ENCODE results near the gene BID. TPM values are rescaled to one million over a fixed set of nuclear protein-coding genes. Genes with fewer than 3 reads are reported as not detected.
A peak's percentile ranks its signal among the peaks of the same experiment; 100 is the strongest.

BID gene
- total RNA-seq, 1 donor from 2014 or later: 10.4 TPM

DNA sequence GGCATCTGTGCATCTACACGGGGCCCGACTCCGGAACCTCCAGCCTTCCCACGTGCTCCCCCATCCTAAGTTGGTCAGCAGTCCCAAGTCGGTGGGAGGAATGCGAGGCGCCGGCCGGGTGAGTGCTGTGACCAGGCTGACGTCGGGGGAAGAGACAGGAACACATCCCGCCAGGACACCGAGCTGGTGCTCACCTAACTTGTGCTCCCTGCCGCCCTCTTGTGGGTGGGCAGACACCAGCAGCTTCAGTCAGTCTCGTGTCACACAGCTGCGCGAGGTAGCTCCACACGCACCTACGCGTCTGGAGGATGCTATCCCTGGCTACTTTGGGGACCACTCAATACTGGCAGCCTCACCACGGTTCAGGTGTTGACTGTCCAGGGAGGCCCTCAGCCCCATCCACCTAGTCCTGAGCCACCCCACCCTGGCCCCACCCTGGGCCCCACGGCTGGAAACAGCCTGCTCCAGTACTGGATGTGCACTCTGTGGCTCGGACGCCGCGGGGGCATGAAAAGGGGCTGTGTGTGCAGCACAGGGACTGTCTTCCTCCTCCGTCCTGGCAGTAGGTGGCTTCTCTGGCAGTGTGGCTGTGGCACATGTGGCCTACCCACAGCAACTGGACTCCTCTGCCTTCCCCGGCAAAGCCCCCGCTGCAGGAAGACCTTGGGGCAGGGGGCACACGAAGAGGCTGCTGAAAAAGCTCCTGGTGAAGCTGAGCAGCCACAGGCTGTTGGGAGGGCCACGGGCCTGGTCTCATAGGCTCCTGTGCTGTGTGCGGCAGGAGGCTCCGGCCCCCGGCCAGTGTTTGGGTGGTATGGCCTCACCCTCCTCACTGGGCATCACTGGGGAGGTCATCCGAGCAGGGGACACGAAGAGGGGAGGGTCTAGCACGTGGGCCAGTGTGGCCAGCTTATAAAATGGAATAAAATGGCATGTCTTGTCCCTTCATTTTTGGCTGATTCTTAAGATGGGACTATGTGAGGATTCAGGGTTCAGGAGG lies 11.2 kb upstream of the BID start:
- H3K27ac ChIP-seq (ENCODE audit: low read depth, low read length): peak overlapping the region; percentile 51

DNA sequence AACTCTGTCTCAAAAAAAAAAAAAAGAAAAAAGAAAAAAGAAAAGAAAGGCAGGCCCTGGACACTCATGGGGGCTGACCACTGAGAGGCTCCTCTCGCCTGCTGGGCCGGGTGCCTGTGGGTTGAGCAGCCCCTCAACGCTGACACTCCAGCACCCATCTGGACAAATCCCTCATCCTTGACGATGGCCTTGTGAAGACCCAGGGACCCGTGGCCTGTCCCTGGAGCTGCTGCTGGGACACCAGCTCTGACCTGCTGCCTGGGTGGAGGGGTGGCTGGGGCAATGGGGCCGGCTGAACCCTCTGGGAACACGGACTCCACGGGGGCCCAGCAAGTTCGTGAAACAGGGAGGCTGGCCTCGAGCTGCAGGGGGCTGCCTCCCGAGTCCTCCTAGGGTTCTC lies 10.5 kb upstream of the BID start:
- no peaks in the 10 kb centered on the region for H3K9me3 ChIP-seq (ENCODE audit: control insufficient read depth in 3 of 3, low read length in 3 of 3)
- H3K9ac ChIP-seq (ENCODE audit: low read depth in 1 of 3, low read length in 3 of 3): no peak overlapping the region
- H3K36me3 ChIP-seq (ENCODE audit: control insufficient read depth in 3 of 3, insufficient read depth in 3 of 3, low read length in 3 of 3): peaks cover 6 to 12% (median 11%) of the 10 kb centered on the region in 3 donors
- no peak overlapping the region for H3K4me3 ChIP-seq (ENCODE audit: low read length in 3 of 3)
- H3K27ac ChIP-seq (ENCODE audit: low read depth, low read length): no peak overlapping the region
- H3K4me1 ChIP-seq (ENCODE audit: control insufficient read depth in 3 of 3, insufficient read depth in 3 of 3, low read length in 3 of 3): peaks cover 13 to 33% (median 24%) of the 10 kb centered on the region in 3 donors
- no peaks in the 10 kb centered on the region for H3K27me3 ChIP-seq (ENCODE audit: control insufficient read depth in 3 of 3, insufficient read depth in 3 of 3, low read length in 3 of 3)

More for the DNA sequence above, 11.2 kb upstream of the BID start:
- no peaks in the 10 kb centered on the region for H3K27me3 ChIP-seq (ENCODE audit: control insufficient read depth in 3 of 3, insufficient read depth in 3 of 3, low read length in 3 of 3)
- no peaks in the 10 kb centered on the region for H3K9me3 ChIP-seq (ENCODE audit: control insufficient read depth in 3 of 3, low read length in 3 of 3)
- H3K36me3 ChIP-seq (ENCODE audit: control insufficient read depth in 3 of 3, insufficient read depth in 3 of 3, low read length in 3 of 3): peaks cover 13 to 20% (median 18%) of the 10 kb centered on the region in 3 donors
- no peak overlapping the region for H3K9ac ChIP-seq (ENCODE audit: low read depth in 1 of 3, low read length in 3 of 3)
- peaks cover 13 to 33% (median 24%) of the 10 kb centered on the region in 3 donors for H3K4me1 ChIP-seq (ENCODE audit: control insufficient read depth in 3 of 3, insufficient read depth in 3 of 3, low read length in 3 of 3)
- no peak overlapping the region for H3K4me3 ChIP-seq (ENCODE audit: low read length in 3 of 3)

DNA sequence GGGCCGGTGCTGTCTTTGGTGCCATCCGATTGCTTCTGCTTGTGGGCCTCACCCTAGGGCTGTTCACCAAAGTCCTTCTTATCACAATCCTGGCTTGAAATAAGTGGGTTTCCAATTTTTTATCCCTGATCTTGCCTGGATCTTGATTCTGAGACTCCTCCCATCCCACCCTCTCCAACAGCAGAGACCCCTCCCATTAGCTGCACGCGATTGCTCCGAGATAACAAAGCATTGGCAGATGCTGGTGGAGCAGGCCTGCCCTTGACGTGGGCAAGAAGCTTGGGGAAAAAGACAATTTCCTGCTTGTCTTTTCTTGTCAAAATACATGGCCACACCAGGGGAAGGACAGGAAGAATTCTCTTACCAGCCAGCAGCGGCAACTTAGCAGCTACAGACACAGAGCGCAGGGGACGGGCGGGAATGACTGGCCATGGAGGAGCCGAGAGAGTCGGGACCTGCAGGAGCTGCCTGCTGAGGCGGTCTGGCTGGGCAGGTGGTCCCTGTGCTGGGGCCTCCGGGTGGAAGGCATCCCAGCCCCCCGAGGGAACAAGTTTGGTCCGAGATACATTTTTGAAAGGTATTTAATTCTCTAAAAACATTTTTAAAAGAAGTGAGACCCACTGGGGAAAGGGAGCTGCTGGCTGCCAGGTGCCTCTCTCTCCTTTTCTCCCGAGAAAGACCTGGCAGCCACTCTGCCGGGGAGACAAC lies 9.7 kb upstream of the BID start:
- Histone ChIP-seq H3K4me3 (ENCODE audit: low read length in 3 of 3) (no peak overlapping the region), H3K27me3 (ENCODE audit: control insufficient read depth in 3 of 3, insufficient read depth in 3 of 3, low read length in 3 of 3) (no peaks in the 10 kb centered on the region), H3K4me1 (ENCODE audit: control insufficient read depth in 3 of 3, insufficient read depth in 3 of 3, low read length in 3 of 3) (peaks cover 13 to 33% (median 24%) of the 10 kb centered on the region in 3 donors), H3K9me3 (ENCODE audit: control insufficient read depth in 3 of 3, low read length in 3 of 3) (no peaks in the 10 kb centered on the region), H3K9ac (ENCODE audit: low read depth in 1 of 3, low read length in 3 of 3) (no peak overlapping the region), H3K36me3 (ENCODE audit: control insufficient read depth in 3 of 3, insufficient read depth in 3 of 3, low read length in 3 of 3) (peaks cover 2 to 8% (median 4%) of the 10 kb centered on the region in 3 donors), H3K27ac (ENCODE audit: low read depth, low read length) (no peak overlapping the region)

- Histone ChIP-seq H3K4me1 (ENCODE audit: control insufficient read depth in 3 of 3, insufficient read depth in 3 of 3, low read length in 3 of 3) (peaks cover 13 to 33% (median 24%) of the 10 kb centered on the region in 3 donors), H3K4me3 (ENCODE audit: low read length in 3 of 3) (no peak overlapping the region), H3K9me3 (ENCODE audit: control insufficient read depth in 3 of 3, low read length in 3 of 3) (no peaks in the 10 kb centered on the region)
These were observed 9.0 kb upstream of the BID start for GRCh38 chr22:17783312-17783711.

DNA sequence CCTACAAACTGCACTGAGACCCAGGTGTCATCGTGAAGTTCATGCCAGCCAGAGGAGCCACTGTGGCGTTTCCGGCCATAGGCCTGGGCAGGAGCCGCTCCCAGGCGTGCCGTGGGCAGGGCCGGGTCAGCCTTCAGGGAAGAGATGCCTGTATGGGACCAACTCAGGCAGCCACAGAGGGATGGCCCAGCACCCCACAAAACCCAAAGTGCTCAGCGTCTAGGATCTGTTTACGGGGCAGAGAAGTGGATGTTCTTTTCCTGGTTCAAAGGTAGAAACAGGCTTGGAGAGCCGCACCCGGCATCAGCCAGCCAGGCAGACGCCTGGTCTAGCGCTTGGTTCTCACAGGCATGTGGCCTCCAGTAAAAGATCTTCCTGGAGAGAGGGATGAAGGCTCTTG lies 8.4 kb upstream of the BID start:
- Histone ChIP-seq H3K27ac (ENCODE audit: low read depth, low read length) (no peak overlapping the region), H3K36me3 (ENCODE audit: control insufficient read depth in 3 of 3, insufficient read depth in 3 of 3, low read length in 3 of 3) (no peaks in the 10 kb centered on the region), H3K9ac (ENCODE audit: low read depth in 1 of 3, low read length in 3 of 3) (no peak overlapping the region), H3K27me3 (ENCODE audit: control insufficient read depth in 3 of 3, insufficient read depth in 3 of 3, low read length in 3 of 3) (no peaks in the 10 kb centered on the region), H3K4me3 (ENCODE audit: low read length in 3 of 3) (no peak overlapping the region), H3K4me1 (ENCODE audit: control insufficient read depth in 3 of 3, insufficient read depth in 3 of 3, low read length in 3 of 3) (peaks cover 13 to 33% (median 22%) of the 10 kb centered on the region in 3 donors), H3K9me3 (ENCODE audit: control insufficient read depth in 3 of 3, low read length in 3 of 3) (no peaks in the 10 kb centered on the region)

More at GRCh38 chr22:17783312-17783711, 9.0 kb upstream of the BID start:
- no peak overlapping the region for H3K9ac ChIP-seq (ENCODE audit: low read depth in 1 of 3, low read length in 3 of 3)
- H3K27ac ChIP-seq (ENCODE audit: low read depth, low read length): no peak overlapping the region
- H3K36me3 ChIP-seq (ENCODE audit: control insufficient read depth in 3 of 3, insufficient read depth in 3 of 3, low read length in 3 of 3): peaks cover 0 to 4% (median 0%) of the 10 kb centered on the region in 3 donors
- H3K27me3 ChIP-seq (ENCODE audit: control insufficient read depth in 3 of 3, insufficient read depth in 3 of 3, low read length in 3 of 3): no peaks in the 10 kb centered on the region

DNA sequence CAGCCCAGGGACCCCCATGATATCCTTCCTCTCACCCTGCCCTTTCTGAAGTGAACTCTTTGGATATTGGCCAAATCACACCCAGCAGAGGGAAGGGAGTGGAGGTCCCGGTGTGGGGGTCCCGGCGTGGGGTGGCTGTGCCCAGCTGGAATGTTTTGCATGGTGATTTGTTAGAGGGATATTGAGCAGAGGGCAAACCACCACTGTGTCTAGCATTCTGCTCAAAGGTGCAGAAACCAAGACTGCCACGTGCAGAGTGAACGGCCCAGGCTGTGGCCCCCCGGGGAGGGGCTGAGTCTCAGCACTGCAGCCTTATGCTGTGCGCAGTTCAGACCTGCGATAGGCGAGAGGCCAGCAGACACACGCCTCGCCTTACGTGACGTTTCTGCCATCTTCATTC lies 7.9 kb upstream of the BID start:
- peaks cover 10 to 30% (median 17%) of the 10 kb centered on the region in 3 donors for H3K4me1 ChIP-seq (ENCODE audit: control insufficient read depth in 3 of 3, insufficient read depth in 3 of 3, low read length in 3 of 3)
- H3K27ac ChIP-seq (ENCODE audit: low read depth, low read length): no peak overlapping the region

DNA sequence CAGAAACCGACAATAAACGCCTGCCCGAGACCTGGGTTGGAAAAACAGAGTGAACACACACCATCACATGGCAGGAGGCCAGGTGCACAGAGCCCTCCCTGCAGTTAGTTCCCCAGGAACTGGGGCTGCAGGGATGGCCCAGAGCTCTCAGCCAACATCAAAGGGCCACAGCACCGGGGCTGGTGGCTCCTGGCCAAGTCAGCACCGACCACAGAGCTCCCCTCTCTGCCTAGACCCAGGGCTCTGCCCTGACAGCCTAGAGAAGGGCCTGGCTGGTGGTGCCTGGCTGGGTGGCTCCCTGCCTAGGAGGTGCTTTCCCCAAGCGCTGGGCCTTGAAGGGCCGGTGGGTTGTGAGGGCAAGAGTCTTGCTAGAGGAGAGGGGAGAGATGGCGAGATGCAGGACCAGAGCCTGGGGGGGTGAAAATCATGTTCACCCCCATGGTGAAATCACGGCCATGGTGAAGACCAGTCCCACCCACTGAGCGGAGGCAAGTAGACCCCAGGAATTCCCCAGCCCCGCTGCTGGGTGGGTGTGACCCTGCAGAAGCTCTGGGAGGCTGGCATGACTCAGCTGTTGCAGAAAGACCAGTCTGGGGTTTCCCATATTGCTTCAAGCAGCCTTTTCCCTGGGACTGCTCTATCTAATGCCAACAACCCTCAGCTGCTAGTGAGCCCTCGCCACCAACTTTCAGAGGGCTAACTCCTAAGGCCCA lies 7.2 kb upstream of the BID start:
- H3K27me3 ChIP-seq (ENCODE audit: control insufficient read depth in 3 of 3, insufficient read depth in 3 of 3, low read length in 3 of 3): no peaks in the 10 kb centered on the region
- no peak overlapping the region for H3K9ac ChIP-seq (ENCODE audit: low read depth in 1 of 3, low read length in 3 of 3)
- no peaks in the 10 kb centered on the region for H3K36me3 ChIP-seq (ENCODE audit: control insufficient read depth in 3 of 3, insufficient read depth in 3 of 3, low read length in 3 of 3)
- H3K9me3 ChIP-seq (ENCODE audit: control insufficient read depth in 3 of 3, low read length in 3 of 3): no peaks in the 10 kb centered on the region
- H3K4me3 ChIP-seq (ENCODE audit: low read length in 3 of 3): no peak overlapping the region
- H3K27ac ChIP-seq (ENCODE audit: low read depth, low read length): no peak overlapping the region
- peaks cover 3 to 24% (median 11%) of the 10 kb centered on the region in 3 donors for H3K4me1 ChIP-seq (ENCODE audit: control insufficient read depth in 3 of 3, insufficient read depth in 3 of 3, low read length in 3 of 3)

More for the DNA sequence above, 7.9 kb upstream of the BID start:
- no peak overlapping the region for H3K4me3 ChIP-seq (ENCODE audit: low read length in 3 of 3)
- no peaks in the 10 kb centered on the region for H3K9me3 ChIP-seq (ENCODE audit: control insufficient read depth in 3 of 3, low read length in 3 of 3)
- no peaks in the 10 kb centered on the region for H3K27me3 ChIP-seq (ENCODE audit: control insufficient read depth in 3 of 3, insufficient read depth in 3 of 3, low read length in 3 of 3)
- H3K9ac ChIP-seq (ENCODE audit: low read depth in 1 of 3, low read length in 3 of 3): no peak overlapping the region
- no peaks in the 10 kb centered on the region for H3K36me3 ChIP-seq (ENCODE audit: control insufficient read depth in 3 of 3, insufficient read depth in 3 of 3, low read length in 3 of 3)

- Histone ChIP-seq H3K4me3 (ENCODE audit: low read length in 3 of 3) (no peak overlapping the region), H3K9me3 (ENCODE audit: control insufficient read depth in 3 of 3, low read length in 3 of 3) (no peaks in the 10 kb centered on the region), H3K27ac (ENCODE audit: low read depth, low read length) (no peak overlapping the region), H3K9ac (ENCODE audit: low read depth in 1 of 3, low read length in 3 of 3) (no peak overlapping the region), H3K4me1 (ENCODE audit: control insufficient read depth in 3 of 3, insufficient read depth in 3 of 3, low read length in 3 of 3) (peaks cover 0 to 19% (median 5%) of the 10 kb centered on the region in 3 donors), H3K36me3 (ENCODE audit: control insufficient read depth in 3 of 3, insufficient read depth in 3 of 3, low read length in 3 of 3) (no peaks in the 10 kb centered on the region), H3K27me3 (ENCODE audit: control insufficient read depth in 3 of 3, insufficient read depth in 3 of 3, low read length in 3 of 3) (no peaks in the 10 kb centered on the region)
These were observed 6.6 kb upstream of the BID start for GRCh38 chr22:17780741-17781318.

DNA sequence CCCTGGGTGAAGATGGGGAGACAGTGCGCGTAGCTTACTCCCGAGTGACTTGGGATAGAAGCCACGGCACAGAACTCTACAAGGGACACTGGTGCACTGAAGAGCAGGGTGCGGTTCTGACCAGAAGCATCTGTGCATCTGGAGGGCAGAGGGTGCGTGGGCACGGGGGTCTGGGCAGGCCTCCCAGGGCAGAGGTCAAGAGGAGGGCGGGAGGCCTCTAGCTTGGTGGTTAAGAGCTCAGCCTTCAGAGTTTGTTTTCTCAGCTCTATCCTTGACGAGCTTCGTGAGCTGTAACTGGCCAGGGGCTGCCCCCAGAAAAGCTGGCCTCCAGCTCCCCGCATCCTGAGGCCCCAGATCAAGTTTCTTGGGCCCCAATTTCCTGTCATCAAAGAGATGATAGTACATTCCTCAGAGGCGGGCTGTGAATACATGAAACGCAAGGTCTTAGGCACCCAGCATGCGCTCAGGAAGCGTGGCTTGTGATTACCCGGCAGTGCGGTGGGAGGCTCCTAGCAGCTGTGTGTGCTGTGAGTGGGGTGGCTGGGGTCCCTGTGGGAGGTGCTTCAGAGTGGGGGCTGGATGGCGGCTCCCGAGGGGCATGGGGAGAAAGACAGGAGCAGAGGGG lies 6.0 kb upstream of the BID start:
- Histone ChIP-seq H3K36me3 (ENCODE audit: control insufficient read depth in 3 of 3, insufficient read depth in 3 of 3, low read length in 3 of 3) (no peaks in the 10 kb centered on the region), H3K9ac (ENCODE audit: low read depth in 1 of 3, low read length in 3 of 3) (no peak overlapping the region), H3K4me1 (ENCODE audit: control insufficient read depth in 3 of 3, insufficient read depth in 3 of 3, low read length in 3 of 3) (peaks cover 0 to 14% (median 2%) of the 10 kb centered on the region in 3 donors), H3K27me3 (ENCODE audit: control insufficient read depth in 3 of 3, insufficient read depth in 3 of 3, low read length in 3 of 3) (no peaks in the 10 kb centered on the region), H3K9me3 (ENCODE audit: control insufficient read depth in 3 of 3, low read length in 3 of 3) (no peaks in the 10 kb centered on the region), H3K27ac (ENCODE audit: low read depth, low read length) (no peak overlapping the region), H3K4me3 (ENCODE audit: low read length in 3 of 3) (no peak overlapping the region)

Measured in skeletal muscle tissue (tissue), 4 donors.